PC-9 (cell line): ENCODE measurements around the gene TRH.

ENCODE experiments used
- CTCF ChIP-seq: fragments of 200-600 bp; sonication (generic); conservative IDR thresholded peaks from 2 replicates; pipeline ENCODE4 v1.6.1; 2017; ENCODE audit warnings: mixed run types, antibody characterized with exemption, mild to moderate bottlenecking, moderate library complexity
- EZH2 ChIP-seq: fragments of 200-600 bp; sonication (generic); IDR thresholded peaks from 2 replicates; pipeline ENCODE4 v1.8.0; 2017; ENCODE audit warnings: antibody characterized with exemption, low read depth

- TF ChIP-seq EZH2 (no peak), CTCF (no peak)
These were observed at the start of gene TRH for GRCh38 chr3:129974564-129974832.
